GM12892 (cell line): ENCODE data around the gene TYW1.
"Not testable (repeated sequence)": the region's sequence is repeated elsewhere in the genome, so short reads cannot be mapped to it uniquely, and the experiment has no call there.

ENCODE experiments used
- DNase-seq: peaks from one replicate; pipeline ENCODE4 v3.0.0; 2011; ENCODE audit not compliant: insufficient read length
- FAIRE-seq: peaks from 2 replicates; lab custom pipeline; 2011; peaks lifted over from hg19 to GRCh38; lab: Jason Lieb, UNC

The TYW1 gene

GRCh38 chr7:67156064-67156463, 159.4 kb downstream of the TYW1 start:
- not testable (repeated sequence) for FAIRE-seq, DNase-seq

DNA sequence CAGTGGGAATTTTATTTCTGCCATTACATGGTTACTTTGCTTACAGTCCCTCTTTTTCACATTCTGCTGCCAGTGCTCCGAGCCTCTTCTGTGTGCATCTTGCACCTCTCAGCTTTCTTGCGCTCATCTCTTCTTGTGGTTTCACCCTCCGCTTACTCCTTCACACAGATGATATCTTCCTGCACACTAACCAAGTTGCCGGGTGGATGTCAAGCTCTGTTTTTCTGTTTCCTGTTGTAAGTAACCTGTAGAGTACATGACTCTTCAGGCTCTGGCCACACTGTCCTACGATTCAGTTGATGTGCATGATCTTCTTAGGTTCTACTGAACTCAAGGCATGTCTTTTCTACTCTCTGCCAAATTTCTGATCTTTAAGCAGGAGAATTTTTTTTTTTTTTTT, 166.7 kb downstream of the TYW1 start:
- not testable (repeated sequence) for FAIRE-seq

GRCh38 chr7:67171151-67171550, 174.5 kb downstream of the TYW1 start:
- not testable (repeated sequence) for DNase-seq
- peak; percentile 9 for FAIRE-seq

More for the DNA sequence above, 166.7 kb downstream of the TYW1 start:
- DNase-seq: not testable (repeated sequence)

GRCh38 chr7:67176730-67177129, 180.1 kb downstream of the TYW1 start:
- FAIRE-seq: peak; percentile 21
- not testable (repeated sequence) for DNase-seq

- DNase-seq, FAIRE-seq: not testable (repeated sequence)
These were observed 182.5 kb downstream of the TYW1 start for GRCh38 chr7:67178915-67179688.

- peak; percentile 17 for FAIRE-seq
- not testable (repeated sequence) for DNase-seq
These were observed 186.5 kb downstream of the TYW1 start for GRCh38 chr7:67182956-67183750.

DNA sequence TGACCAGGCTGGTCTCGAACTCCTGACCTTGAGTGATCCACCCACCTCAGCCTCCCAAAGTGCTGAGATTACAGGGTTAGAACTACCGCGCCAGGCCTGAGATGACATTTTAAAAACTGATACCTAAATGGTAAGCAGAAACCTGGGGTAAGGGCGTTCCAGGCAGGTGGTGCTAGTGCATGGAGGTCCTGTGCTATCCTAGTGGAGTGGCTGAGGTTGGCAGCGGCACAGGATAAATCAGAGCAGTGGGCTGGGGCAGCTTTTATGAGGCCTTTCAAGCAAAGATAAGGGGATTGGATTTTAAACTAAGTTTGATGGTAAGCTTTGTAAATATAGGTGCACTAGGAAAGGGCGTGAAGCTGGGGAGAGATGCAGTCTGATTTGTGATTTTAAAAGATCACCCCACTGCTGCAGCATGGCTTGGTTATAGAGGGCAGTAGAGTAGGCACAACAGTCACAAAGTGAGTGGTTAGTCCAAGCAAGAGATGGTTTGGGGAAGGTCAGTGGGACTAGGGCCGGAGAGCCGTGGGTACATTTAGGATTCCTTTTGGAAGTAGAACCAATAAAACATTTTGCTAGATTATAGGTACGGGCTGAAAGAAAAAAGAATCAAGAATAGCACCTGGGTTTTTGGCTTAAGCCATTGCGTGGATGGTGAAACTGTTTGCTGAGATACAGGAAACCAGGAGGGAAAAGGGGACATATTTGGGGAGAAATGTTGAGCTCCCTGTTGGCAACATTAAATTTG, 188.5 kb downstream of the TYW1 start:
- not testable (repeated sequence) for DNase-seq
- peak; percentile 85 for FAIRE-seq

DNA sequence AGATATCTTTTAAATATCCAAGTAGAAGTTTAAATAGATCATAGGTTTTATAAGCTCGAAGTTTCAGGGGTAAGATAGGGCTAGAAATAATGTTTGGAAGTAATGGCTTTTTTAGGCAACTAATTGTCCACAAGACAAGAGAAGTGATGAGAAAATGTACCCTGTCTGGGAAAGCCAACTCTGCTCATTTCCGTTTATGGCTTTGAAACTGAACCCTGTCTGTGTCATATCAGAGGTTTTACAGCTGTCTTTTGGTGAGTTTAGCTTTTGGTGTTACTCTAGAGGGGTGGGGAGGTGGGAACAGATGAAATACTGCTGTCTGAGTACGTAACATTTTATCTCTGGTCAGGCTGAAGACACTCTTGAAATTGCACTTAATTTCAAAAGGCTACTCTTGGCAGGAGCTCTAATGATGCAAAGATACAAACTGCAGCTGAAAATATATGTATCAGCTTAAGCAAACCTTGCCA, 189.1 kb downstream of the TYW1 start:
- FAIRE-seq: peak; percentile 83
- not testable (repeated sequence) for DNase-seq

DNA sequence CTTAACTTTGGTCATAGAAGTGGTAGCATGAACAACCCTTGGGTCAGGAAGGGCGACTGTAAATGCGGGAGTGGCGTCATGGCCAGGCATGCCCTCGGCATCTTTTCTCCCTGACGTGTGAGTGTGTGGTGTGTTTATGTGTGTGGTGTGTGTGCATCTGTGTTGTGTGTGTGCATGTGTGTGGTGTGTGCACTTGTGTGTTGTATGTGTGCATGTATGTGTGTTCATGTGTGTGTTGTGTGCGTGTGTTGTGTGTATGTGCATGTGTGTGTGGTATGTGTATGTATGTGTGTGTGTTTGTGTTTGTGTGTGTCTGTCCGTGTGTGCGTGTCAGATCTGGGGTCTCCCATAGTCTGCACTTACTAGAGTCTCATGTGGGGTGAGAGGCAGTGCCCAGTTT, 192.5 kb downstream of the TYW1 start:
- not testable (repeated sequence) for DNase-seq, FAIRE-seq

DNA sequence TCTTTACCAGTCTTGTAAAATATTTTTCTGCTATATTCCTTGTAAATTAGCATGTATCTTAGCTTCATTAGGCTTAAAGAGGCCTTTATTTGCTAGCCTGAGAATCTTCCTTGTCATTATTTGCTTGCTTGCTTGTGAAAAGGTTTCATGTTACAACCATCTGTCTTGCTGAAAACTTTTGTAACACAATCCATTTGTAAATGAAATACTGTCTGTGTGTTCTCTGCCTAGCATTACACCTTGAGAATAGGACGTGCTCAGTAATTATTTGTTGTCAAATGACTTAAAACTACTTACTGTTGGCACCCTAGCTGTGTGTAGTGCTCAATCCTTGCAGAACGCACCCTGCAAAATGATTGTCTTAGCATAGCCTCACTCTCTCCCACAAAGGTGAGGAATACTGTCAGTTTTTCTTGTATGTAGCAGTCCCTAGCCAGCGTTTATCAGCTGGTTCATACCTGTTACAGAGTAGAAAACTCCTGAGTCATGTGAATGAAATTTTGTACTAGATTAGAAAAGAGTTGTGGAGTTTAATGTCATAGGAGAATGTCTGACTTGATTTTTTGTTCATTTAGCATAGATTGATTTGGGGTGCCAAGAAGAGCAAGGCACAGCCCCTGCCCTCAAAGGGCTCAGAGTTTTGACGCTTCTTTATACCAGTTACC, 193.3 kb downstream of the TYW1 start:
- not testable (repeated sequence) for FAIRE-seq, DNase-seq

DNA sequence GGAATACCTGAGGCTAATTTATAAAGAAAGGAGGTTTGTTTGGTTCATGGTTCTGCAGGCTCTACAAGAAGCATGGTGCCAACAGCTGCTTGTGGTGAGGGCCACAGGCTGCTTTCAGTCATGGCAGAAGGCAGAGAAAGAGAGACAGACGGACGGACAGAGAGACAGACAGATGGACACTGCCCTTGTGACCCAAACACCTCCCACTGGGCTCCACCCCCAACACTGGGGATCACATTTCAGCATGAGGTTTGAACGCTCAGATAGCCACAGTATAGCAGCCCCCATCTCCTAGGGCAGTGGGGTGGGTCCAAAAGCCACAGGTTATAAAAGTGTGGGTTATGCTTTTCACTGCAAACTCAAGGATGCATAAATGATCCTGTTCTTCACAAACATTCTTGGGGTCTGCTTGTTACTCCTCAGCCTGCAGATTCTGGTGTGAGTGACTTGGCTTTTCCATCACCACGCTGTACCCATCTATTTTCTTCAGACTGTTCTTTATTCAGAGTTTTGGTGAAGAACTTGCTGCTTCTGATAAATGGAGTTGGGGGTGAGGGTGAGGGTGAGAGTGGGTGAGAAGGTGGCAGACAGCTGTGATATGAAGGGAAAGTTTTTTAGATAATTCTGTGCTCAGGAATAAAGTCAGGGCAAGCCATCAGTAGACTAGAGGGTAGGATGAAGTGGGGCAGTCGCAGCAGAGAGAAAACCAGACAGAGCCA, 194.5 kb downstream of the TYW1 start:
- not testable (repeated sequence) for FAIRE-seq, DNase-seq

- FAIRE-seq, DNase-seq: not testable (repeated sequence)
These were observed 195.6 kb downstream of the TYW1 start for GRCh38 chr7:67192123-67192702.

GRCh38 chr7:67192889-67193613, 196.4 kb downstream of the TYW1 start:
- FAIRE-seq: not testable (repeated sequence)

GRCh38 chr7:67196176-67196575, 199.5 kb downstream of the TYW1 start:
- not testable (repeated sequence) for FAIRE-seq, DNase-seq

More at GRCh38 chr7:67192889-67193613, 196.4 kb downstream of the TYW1 start:
- DNase-seq: not testable (repeated sequence)

DNA sequence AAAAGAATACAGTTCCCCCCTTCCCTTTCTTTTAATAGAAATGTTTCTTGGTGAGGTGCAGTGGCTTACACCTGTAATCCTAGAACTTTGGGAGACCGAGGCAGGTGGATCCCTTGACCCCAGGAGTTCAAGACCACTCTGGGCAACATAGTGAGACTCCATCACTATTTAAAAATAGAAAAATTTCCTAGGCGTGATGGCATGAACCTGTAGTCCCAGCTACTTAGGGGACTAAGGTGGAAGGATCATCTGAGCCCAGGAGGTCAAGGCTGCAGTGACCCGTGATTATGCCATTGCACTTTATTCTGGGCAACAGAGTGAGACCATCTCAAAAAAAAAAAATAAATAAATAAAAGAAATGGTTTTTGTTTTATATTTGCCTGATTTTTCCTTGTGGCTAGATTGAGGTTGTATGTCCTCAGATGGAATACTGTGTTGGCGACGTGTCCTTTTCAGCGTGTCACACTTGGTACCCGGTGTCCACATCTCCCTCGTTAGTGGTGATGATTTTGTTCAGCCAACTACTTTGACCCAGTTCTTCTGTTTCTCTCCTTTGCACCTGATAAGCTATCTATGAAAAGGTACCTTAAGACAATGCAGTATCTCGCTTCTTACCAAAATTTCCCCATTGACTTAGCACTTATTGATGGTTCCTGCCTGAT, 202.4 kb downstream of the TYW1 start:
- FAIRE-seq, DNase-seq: not testable (repeated sequence)

- FAIRE-seq, DNase-seq: not testable (repeated sequence)
These were observed 209.1 kb downstream of the TYW1 start for GRCh38 chr7:67205772-67206171.
